HG03060 (cell line): ENCODE measurements around the gene DCAKD.
"Not testable (repeated sequence)": the region's sequence is repeated elsewhere in the genome, so short reads cannot be mapped to it uniquely, and the experiment has no call there.

Source experiments
- ATAC-seq: cut with Tn5 transposase; IDR thresholded peaks from one replicate; pipeline ENCODE4 v1.9.1; 2021; ENCODE audit warnings: low read depth, moderate number of reproducible peaks; ENCODE audit not compliant: unreplicated experiment

Gene DCAKD

DNA sequence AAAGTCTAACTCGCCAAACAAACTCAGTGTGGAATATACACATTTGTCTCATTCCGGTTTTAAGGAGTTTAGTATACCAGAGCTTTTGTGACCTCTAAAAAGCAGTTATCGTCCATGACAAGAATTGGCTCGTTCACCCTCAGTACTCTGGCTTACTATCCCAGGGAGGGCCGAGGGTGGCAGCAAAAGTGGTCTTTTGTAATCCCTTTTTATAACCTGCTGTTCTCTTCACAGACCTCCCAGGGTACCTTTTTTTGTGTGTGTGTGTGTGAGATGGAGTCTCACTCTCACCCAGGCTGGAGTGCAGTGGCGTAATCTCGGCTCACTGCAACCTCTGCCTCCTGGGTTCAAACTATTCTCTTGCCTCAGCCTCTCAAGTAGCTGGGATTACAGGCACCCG lies 18.6 kb upstream of the DCAKD start:
- ATAC-seq: no peak

DNA sequence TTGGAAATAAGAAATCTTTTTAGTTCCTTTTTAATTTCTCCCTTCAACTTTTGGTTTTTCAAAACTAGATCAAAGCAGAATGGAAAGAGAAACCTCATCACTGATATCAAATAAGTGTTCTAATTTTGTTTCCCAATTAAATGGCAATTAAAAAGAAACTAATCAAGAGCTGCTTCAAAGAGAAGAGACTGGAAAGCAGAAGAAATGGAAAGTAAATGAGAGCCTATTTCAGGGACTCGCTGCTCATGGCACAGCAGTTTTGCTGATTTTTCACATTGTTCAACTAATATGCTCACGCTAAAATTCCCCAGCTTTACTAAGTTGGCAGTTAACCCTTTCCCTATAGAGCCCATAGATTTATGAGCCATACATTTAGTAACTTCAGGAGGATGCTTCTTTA lies 16.2 kb upstream of the DCAKD start:
- no peak for ATAC-seq

DNA sequence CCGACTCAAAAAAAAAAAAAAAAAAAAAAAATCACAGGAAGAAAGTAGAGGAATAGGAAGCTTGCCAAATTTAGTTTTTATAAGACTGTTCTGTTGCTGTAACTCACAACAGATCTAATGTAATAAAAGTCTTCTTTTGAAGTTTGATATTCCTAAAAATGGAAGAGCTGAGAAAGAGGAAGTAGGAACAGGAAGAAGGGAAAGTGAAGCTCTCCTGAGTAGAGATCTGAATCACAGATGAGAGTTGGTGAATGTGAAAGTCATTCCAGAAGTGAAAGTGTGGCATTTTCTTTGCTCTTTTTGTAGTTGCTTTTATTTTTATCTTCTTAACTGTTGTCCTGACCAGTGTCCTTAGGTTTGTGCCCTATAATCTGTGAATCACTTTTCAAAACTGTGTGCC lies 11.8 kb upstream of the DCAKD start:
- no peak for ATAC-seq

- ATAC-seq: no peak
Measured at GRCh38 chr17:45061606-45062205, 10.3 kb upstream of the DCAKD start.

GRCh38 chr17:45060797-45061605 lies 9.6 kb upstream of the DCAKD start, which contains the start of gene NMT1:
Gene NMT1 (plus strand): TSS chr17:45061317. CDS start chr17:45061330, 13 bp downstream.
- ATAC-seq: peak; percentile 81

- no peak for ATAC-seq
Measured at GRCh38 chr17:45060382-45060796, 9.0 kb upstream of the DCAKD start.

DNA sequence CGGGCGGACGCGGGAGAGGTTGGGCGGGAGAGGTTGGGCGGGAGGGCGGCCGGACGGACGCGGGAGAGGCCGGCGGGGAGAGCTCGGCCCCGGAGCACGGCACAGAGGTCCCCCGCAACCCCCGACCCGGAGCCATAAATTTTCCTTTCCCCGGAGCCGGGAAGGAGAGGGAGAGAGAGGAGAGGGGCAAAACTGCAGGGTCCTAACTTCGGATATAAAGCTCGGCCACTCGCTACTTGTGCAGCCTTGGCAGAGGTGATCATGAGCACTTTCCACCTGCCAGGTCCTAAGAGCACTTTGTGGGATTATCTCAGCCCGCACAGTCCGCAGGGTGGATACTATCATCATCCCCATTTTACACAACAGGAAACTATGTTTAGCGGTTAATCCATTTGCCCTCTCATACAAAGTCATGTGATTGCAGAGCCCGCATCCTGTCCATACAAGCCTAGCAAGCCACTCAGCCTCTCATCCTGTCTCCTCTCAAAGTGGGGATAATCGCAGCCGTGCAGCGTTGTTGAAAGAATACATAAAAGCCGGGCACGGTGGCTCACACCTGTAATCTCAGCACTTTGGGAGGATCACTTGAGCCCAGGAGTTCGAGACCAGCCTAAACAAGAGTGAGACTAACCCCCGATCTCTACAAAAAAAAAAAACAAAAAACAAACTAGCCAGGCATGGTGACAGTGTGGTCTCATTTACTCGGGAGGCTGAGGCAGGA lies 780 bp upstream of the DCAKD start:
- no peak for ATAC-seq

- not testable (repeated sequence) for ATAC-seq
Measured at GRCh38 chr17:45051720-45052051, 254 bp upstream of the DCAKD start.

DNA sequence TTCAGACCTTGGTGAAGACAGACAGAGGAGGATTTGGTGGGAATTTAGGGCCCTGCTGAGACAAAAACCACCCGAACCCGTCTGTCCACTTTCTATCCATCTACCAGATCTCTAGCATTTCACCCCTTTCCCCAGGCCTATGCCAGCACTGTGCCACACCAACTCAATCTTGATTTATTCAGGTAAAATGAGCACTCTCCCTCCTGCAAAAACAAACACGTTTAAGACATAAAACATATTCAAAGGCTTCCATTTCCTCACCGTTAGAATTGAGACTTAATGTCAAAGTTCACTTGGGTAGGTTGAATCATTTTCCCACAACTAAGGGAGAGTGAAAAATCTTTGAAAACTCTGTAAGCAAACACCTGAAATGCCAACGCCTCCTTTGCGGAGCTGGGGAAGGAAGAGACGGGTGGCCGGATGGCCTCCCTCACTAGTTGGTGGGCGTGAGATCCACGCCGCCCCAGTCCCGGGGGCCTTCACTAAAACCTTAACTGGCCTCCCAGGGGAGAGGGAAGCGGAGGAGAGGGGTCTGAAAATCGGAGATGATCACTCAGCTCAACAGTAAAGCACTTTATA lies 862 bp downstream of the DCAKD start:
- no peak for ATAC-seq

DNA sequence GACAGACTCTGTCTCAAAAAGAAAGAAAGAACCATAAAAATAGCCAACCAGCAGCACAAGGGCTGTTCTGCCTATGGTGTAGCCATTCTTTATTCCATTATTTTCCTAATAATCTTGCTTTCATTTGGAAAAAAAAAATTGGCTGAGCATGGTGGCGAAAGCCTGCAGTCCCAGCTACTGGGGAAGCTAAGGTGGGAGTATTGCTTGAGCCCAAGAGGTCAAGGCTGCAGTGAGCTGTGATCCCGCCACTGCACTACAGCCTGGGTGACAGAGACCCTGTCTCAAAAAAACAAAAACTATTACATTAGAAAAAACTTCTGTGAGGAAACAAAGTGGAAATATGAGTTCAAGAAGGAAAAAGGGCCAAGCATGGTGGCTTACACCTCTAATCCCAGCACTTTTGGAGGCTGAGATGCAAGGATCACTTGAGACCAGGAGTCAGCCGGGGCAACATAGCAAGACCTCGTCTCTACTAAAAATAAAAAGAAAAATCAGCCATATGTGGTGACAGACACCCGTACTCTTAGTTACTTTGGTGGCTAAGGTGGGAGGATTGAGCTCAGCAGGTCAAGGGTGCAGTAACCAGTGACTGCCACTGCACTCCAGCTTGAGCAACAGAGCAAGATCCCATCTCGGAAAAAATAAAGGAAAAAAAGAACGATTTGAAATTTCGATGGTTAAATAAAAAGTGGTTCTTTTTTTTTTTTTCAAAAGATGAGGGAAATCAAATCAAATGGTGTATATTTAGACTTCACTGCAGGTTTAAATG lies 2.5 kb downstream of the DCAKD start:
- no peak for ATAC-seq

DNA sequence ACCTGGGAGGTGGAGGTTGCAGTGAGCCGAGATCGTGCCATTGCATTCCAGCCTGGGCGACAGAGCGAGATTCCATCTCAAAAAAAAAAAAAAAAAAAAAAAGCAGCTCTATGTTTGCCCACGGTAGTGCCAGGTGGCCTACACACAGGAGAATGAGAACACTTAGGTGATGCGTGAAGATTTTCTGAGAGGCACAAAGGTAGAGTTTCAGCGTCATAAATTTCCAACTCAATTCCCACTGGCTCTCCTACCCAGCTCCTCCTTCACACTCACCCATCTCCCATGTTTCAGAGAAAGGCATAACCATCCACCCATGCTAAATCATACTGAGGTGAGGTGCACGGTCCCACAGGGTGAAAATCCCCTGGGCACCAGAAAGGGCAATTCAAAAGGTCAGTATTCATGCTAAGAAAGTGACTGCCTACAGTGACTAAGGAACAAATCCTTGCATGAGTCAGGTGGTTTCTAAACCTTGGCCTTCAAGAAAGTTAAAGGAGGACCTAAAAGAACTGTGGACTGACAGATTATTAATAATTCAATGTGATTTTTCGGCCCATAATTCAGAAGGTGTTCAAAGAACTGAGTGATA lies 4.8 kb downstream of the DCAKD start:
- ATAC-seq: no peak

DNA sequence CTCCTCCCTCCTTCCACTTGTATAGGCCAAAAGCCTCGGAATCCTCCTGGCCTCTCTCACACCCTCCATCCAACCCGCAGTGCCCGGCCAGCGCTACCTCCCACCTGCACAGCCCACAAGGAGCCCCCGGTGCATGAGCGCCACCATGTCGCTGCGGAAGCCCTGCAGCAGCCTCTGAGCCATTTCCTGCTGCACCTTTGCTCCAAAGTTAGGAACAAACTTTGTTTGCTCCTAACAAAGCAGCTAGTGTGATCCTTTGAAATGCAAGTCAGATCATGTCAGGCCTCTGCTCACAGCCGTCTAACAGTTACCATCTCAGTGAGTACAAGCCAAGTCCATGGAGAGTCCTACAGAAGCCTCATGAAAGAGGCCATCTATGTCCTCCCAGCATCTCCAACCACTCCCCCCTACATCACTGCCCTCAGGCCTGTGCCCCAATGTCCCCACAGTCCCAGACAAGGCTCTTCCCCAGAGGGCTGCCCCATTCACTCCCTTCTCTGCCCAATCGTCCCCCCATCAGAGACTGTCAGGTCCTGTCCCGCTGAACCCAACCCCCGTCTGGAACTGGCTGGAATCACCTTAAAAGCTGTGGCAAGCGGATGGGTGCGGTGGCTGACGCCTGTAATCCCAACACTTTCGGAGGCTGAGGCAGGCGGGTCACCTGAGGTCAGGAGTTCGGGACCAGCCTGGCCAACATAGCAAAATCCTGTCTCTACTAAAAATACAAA lies 7.5 kb downstream of the DCAKD start:
- no peak for ATAC-seq

DNA sequence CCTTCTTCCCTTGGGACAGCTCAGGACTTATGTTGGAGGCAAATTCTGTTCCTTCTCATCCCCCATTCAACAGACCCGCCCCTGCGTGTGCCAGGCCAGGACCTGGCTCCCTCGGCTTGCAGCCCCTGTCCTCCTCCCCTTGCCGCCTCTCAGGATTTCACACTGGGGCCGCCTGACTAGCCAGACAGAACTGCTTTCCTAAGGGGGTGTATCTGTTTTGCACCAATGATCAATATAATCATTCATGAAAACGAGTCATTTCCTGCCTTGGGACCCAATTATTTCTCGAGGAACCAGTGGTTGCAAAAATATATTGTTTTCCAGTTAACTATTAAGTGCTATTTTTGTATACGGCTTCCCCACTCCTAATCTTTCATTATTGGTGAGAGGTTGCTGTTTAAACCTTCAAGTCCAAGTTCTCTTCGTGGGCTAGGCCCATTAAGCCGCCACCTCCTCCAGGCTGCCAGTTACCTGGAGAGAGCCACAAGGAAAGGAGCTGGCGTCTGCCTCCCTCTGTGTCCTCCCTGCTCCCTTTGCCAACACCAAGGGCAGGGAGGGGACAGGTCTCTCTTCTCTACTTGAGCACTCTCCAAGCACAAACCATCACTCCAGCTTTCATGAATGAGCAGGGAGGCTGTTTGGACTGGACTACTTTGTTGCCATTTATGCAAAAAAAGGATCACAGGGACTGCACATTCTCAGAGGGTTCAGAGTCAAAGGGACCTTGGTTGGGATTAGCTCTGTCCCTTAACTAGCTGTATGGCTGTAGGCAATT lies 8.9 kb downstream of the DCAKD start:
- ATAC-seq: no peak

- ATAC-seq: no peak
Measured at GRCh38 chr17:45040459-45040858, 11.0 kb downstream of the DCAKD start.

- no peak for ATAC-seq
Measured at GRCh38 chr17:45038728-45039634, 12.5 kb downstream of the DCAKD start.

- ATAC-seq: no peak
Measured at GRCh38 chr17:45036691-45037090, 14.7 kb downstream of the DCAKD start.

DNA sequence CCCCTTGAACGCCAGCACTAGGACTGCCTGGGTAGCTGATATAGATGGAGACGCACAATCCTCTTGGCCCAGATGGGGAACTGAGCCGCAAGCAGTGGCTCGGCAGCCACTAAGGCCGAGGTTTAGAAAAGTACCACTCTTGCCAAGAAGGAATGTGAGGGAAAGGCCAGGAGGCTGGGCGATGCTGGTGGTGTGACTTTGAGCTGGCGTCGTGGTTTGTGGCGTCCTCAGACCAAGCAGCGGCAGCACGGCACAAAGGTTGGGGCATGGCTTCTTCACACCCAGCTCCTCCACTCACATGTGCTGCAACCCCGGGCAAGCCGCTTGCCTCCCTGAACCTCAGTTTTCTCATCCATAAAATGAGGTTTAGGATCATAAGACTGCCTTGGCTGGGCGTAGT lies 15.6 kb downstream of the DCAKD start:
- ATAC-seq: no peak

GRCh38 chr17:45034599-45034998 lies 16.8 kb downstream of the DCAKD start:
- no peak for ATAC-seq
